Activated T-cell treated with anti-CD3 and anti-CD28 coated beads, Interleukin-2, amount 50 U/mL, for 4 hours (primary cell): ENCODE measurements around the gene PRR29. TPM values are rescaled to one million over a fixed set of nuclear protein-coding genes. Genes with fewer than 3 reads are reported as not detected.

Experiments
- ATAC-seq, 2 donors: fragments of 200-7000 bp; cut with Tn5 transposase; one replicate each; pipeline ENCODE4 v1.10.0; 2021
- DNase-seq: peaks from one replicate; pipeline ENCODE4 v3.0.0-alpha.2; 2020
- H3K27me3 Mint-ChIP-seq: one replicate; pipeline ENCODE4 v1.8.0; 2021; ENCODE audit warnings: low read depth, mixed read lengths
- H3K36me3 Mint-ChIP-seq: one replicate; pipeline ENCODE4 v1.8.0; 2022; ENCODE audit warnings: mixed read lengths; ENCODE audit not compliant: insufficient read depth
- H3K4me1 Mint-ChIP-seq: one replicate; pipeline ENCODE4 v1.8.0; 2021; ENCODE audit warnings: low read depth, mixed read lengths
- H3K4me3 Mint-ChIP-seq: one replicate; pipeline ENCODE4 v1.8.0; 2021; ENCODE audit warnings: mild to moderate bottlenecking, moderate library complexity, mixed read lengths
- H3K9me3 Mint-ChIP-seq: one replicate; pipeline ENCODE4 v1.8.0; 2021; ENCODE audit warnings: mixed read lengths
- total RNA-seq, 3 donors: library from RNA; stranded (reverse); gene quantifications; one replicate each; pipeline ENCODE4 v1.2.1, GENCODE V29; 2021

The PRR29 gene
- total RNA-seq, 3 donors from 2014 or later: 0.16 TPM; not detected in 2

- ATAC-seq (peak; percentile 78), DNase-seq (peak; percentile 85)
- peaks cover 58% of the 10 kb centered on the region for H3K4me1 Mint-ChIP-seq
- H3K27me3 Mint-ChIP-seq: no peaks in the 10 kb centered on the region
- no peaks in the 10 kb centered on the region for H3K9me3 Mint-ChIP-seq
- no peaks in the 10 kb centered on the region for H3K36me3 Mint-ChIP-seq
- peak overlapping the region; percentile 66 for H3K4me3 Mint-ChIP-seq
These were observed 27.7 kb downstream of the PRR29 start for GRCh38 chr17:64025732-64026294.

DNA sequence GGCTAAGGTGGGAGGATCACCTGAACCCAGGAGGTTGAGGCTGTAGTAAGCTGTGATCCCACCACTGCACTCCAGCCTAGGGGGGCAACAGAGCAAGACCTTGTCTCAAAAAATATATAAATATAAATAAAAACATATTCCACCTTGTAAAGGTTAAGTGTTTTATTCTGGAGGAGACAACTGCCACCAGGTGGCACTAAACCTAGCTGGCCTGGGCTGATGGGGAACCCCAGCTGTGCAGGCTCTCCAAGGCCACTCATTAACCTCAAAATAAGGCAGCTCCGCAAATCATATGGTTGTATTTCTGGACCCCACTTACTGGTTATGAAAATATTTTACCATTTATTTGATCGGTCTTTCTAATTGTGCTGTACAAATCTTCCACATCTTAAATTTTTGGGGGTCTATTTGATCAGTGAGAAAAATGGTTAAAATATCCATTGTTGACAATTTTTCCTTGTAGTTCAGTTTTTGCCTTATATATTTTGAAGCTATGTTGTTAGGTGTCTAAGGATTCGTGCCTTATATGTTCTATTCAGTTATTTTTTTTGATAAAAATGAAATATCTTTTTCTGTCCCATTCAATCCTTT, 30.8 kb downstream of the PRR29 start:
- Mint-ChIP-seq H3K9me3 (no peaks in the 10 kb centered on the region), H3K36me3 (no peaks in the 10 kb centered on the region), H3K4me3 (no peak overlapping the region), H3K27me3 (no peaks in the 10 kb centered on the region), H3K4me1 (peaks cover 32% of the 10 kb centered on the region)
- ATAC-seq: no peak
- DNase-seq: peak; percentile 69

- Mint-ChIP-seq H3K4me3 (no peak overlapping the region), H3K9me3 (no peaks in the 10 kb centered on the region), H3K4me1 (peaks cover 8% of the 10 kb centered on the region), H3K36me3 (no peaks in the 10 kb centered on the region), H3K27me3 (no peaks in the 10 kb centered on the region)
- ATAC-seq (no peak), DNase-seq (no peak)
These were observed 33.9 kb downstream of the PRR29 start for GRCh38 chr17:64032081-64032480.

- no peak for ATAC-seq
- Mint-ChIP-seq H3K36me3 (peaks cover 9% of the 10 kb centered on the region), H3K4me1 (no peaks in the 10 kb centered on the region), H3K4me3 (no peak overlapping the region), H3K9me3 (no peaks in the 10 kb centered on the region), H3K27me3 (no peaks in the 10 kb centered on the region)
- no peak for DNase-seq
These were observed 38.2 kb downstream of the PRR29 start for GRCh38 chr17:64036198-64036922.

GRCh38 chr17:64037180-64037579, 39.0 kb downstream of the PRR29 start:
- DNase-seq: no peak
- H3K4me3 Mint-ChIP-seq: no peak overlapping the region
- H3K36me3 Mint-ChIP-seq: peaks cover 16% of the 10 kb centered on the region
- no peak for ATAC-seq
- H3K9me3 Mint-ChIP-seq: no peaks in the 10 kb centered on the region
- no peaks in the 10 kb centered on the region for H3K27me3 Mint-ChIP-seq
- peaks cover 3% of the 10 kb centered on the region for H3K4me1 Mint-ChIP-seq

GRCh38 chr17:64037802-64038201, 39.7 kb downstream of the PRR29 start:
- H3K4me3 Mint-ChIP-seq: no peak overlapping the region
- H3K9me3 Mint-ChIP-seq: no peaks in the 10 kb centered on the region
- H3K36me3 Mint-ChIP-seq: peaks cover 18% of the 10 kb centered on the region
- ATAC-seq: no peak
- no peak for DNase-seq
- no peaks in the 10 kb centered on the region for H3K27me3 Mint-ChIP-seq
- peaks cover 6% of the 10 kb centered on the region for H3K4me1 Mint-ChIP-seq

DNA sequence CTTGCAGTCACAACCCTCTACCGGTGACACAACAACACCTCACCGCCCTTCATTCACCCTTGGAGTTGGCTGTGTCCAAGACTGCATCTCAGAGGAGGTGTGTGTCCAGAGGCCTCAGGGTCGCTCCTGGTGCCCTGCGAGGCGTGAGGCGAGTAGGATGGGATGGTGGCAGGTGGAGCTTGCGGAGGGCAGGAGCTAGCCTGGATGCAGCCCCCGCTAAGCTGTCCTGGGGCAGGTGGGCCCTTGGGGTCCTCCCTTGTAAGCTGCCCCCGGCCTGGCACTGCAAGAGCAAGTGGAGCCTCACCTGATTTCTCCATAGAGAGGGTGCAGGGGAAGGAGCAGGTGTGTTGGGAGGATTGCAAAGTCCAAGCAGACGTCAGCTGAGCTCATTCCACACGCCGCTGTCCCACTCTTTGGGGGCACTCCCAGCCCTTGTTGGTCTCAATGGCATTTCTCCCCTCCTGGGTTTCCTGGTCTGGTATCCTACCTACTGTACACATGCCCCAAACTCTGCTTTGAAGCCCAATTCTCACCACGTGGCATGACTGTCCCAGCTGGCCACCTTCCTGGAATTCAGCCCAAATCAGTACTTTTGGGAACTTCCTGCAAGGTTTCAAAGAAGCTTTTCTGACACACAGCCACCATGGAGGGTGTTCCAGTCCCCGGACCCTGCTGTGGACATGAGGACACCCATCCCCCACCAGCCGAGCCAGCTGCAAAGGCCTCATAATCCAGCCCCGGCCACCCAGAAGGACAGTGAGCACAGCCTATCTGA, 40.4 kb downstream of the PRR29 start:
- Mint-ChIP-seq H3K36me3 (peaks cover 21% of the 10 kb centered on the region), H3K4me3 (no peak overlapping the region), H3K27me3 (no peaks in the 10 kb centered on the region), H3K4me1 (peaks cover 6% of the 10 kb centered on the region), H3K9me3 (no peaks in the 10 kb centered on the region)
- ATAC-seq (no peak), DNase-seq (no peak)

- H3K36me3 Mint-ChIP-seq: peaks cover 26% of the 10 kb centered on the region
- no peak overlapping the region for H3K4me3 Mint-ChIP-seq
- peaks cover 6% of the 10 kb centered on the region for H3K4me1 Mint-ChIP-seq
- DNase-seq (no peak), ATAC-seq (no peak)
- H3K27me3 Mint-ChIP-seq: no peaks in the 10 kb centered on the region
- no peaks in the 10 kb centered on the region for H3K9me3 Mint-ChIP-seq
These were observed 40.9 kb downstream of the PRR29 start for GRCh38 chr17:64039106-64039400.

DNA sequence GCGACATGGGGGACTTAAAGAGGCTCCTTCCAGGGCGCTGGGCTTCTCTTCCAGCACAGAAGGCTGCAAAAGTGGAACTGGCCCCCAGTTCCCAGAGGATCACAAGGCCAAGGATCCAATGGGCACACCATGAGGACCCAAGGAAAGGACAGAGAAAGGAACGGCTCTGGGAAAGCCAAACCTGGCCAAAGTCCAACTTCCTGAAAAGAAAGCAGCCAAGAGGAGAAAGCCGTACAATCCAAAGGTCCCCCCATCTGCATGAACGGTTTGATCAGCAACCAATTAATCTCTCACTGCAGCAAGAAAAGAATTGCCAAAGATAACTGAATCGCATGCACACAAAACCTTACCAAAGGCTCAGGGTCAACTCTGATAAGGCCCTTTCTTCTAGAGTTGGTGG, 42.1 kb downstream of the PRR29 start:
- H3K4me1 Mint-ChIP-seq: peaks cover 6% of the 10 kb centered on the region
- DNase-seq: no peak
- ATAC-seq: no peak
- H3K9me3 Mint-ChIP-seq: no peaks in the 10 kb centered on the region
- H3K4me3 Mint-ChIP-seq: no peak overlapping the region
- H3K27me3 Mint-ChIP-seq: no peaks in the 10 kb centered on the region
- peaks cover 32% of the 10 kb centered on the region for H3K36me3 Mint-ChIP-seq

DNA sequence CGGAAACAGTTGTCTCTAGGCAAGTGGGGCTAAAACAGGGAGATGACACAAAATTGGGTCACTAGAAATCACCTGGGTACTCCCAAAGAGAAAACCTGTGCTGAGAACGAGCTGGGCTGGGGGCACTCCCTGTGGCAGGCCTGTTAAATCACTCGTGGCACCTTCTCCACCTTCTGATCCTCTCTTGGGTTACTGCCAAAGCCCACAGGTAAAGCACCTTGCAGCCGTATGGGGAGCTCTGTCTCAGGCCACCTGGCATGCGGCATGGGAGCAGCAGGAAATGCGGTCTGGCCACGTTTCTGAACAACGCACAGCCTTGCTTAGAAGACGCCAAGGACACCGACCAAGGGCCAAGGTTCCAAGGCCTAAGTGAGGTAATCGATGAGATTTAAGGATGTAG, 43.8 kb downstream of the PRR29 start:
- H3K27me3 Mint-ChIP-seq: no peaks in the 10 kb centered on the region
- DNase-seq (no peak), ATAC-seq (no peak)
- peaks cover 7% of the 10 kb centered on the region for H3K4me1 Mint-ChIP-seq
- H3K9me3 Mint-ChIP-seq: no peaks in the 10 kb centered on the region
- peaks cover 45% of the 10 kb centered on the region for H3K36me3 Mint-ChIP-seq
- no peak overlapping the region for H3K4me3 Mint-ChIP-seq

- no peaks in the 10 kb centered on the region for H3K27me3 Mint-ChIP-seq
- no peak for DNase-seq
- H3K36me3 Mint-ChIP-seq: peaks cover 46% of the 10 kb centered on the region
- peaks cover 7% of the 10 kb centered on the region for H3K4me1 Mint-ChIP-seq
- no peaks in the 10 kb centered on the region for H3K9me3 Mint-ChIP-seq
- H3K4me3 Mint-ChIP-seq: no peak overlapping the region
- ATAC-seq: no peak
These were observed 44.7 kb downstream of the PRR29 start for GRCh38 chr17:64042700-64043485.

- ATAC-seq: no peak
- Mint-ChIP-seq H3K36me3 (peaks cover 51% of the 10 kb centered on the region), H3K4me3 (no peak overlapping the region), H3K9me3 (no peaks in the 10 kb centered on the region), H3K27me3 (no peaks in the 10 kb centered on the region), H3K4me1 (peaks cover 17% of the 10 kb centered on the region)
- DNase-seq: no peak
These were observed 47.0 kb downstream of the PRR29 start for GRCh38 chr17:64045176-64045575.

DNA sequence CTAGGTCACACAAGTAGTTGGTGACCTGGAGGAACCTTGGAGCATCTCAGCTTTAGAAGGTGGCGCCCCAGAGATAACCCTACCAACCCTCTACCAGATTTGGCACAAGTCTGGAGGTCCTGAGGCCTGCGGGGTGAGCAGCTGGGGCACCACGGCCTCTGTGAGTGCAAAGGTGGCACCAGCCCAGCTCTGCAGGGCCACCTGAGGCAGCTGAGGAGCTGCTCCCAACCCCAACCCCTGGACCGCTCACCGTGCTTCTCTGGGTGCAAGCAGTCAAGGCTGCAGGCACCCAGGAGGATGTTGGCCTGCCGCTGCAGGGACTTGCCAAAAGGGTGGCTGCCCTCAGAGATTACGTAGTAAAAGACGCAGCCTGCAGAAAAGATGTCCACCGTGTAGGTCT, 50.7 kb downstream of the PRR29 start:
- Mint-ChIP-seq H3K27me3 (no peaks in the 10 kb centered on the region), H3K36me3 (peaks cover 57% of the 10 kb centered on the region), H3K4me1 (peaks cover 31% of the 10 kb centered on the region), H3K9me3 (no peaks in the 10 kb centered on the region), H3K4me3 (no peak overlapping the region)
- no peak for DNase-seq
- ATAC-seq: no peak

DNA sequence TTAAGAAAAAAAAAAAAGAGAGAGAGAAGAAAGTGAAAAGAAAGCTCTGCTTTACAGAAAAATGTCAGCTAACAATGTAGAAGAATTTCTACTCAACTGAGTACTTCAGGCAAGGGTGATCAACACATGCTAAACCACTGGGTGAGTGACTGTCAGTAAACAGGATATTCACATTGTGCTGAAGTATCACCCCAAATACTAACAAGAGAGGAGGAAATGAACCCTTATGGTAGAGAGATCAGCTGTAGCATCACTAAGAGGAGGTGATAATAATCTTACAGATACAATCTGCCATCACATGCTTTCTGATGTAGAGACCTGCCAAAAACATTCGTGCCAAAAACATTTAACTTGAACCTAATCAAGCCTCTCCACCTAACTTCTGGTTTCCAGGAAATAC, 53.0 kb downstream of the PRR29 start:
- DNase-seq (no peak), ATAC-seq (peak; percentile 82 to 87)
- Mint-ChIP-seq H3K27me3 (no peaks in the 10 kb centered on the region), H3K4me1 (peaks cover 37% of the 10 kb centered on the region), H3K4me3 (no peak overlapping the region), H3K36me3 (peaks cover 54% of the 10 kb centered on the region), H3K9me3 (no peaks in the 10 kb centered on the region)
